Chondrocyte (in vitro differentiated cells): Measurements from ENCODE around the gene RNPEPL1. TPM values are rescaled to one million over a fixed set of nuclear protein-coding genes. Genes with fewer than 3 reads are reported as not detected.
A peak's percentile ranks its signal among the peaks of the same experiment; 100 is the strongest.

ENCODE experiments used
- DNase-seq: peaks from one replicate; pipeline ENCODE4 v3.0.0; 2021; ENCODE audit warnings: mixed read lengths, low spot score
- H3K27ac Mint-ChIP-seq: one replicate; pipeline ENCODE4 v1.8.0; 2021; ENCODE audit warnings: mild to moderate bottlenecking, moderate library complexity, mixed read lengths; ENCODE audit not compliant: unreplicated experiment
- H3K27me3 Mint-ChIP-seq: 2 replicates; pipeline ENCODE4 v1.8.0; 2021; ENCODE audit warnings: low read depth, mixed read lengths
- H3K36me3 Mint-ChIP-seq: 2 replicates; pipeline ENCODE4 v1.8.0; 2021; ENCODE audit warnings: low read depth, mixed read lengths
- H3K4me1 Mint-ChIP-seq: 2 replicates; pipeline ENCODE4 v1.8.0; 2021; ENCODE audit warnings: low read depth, mild to moderate bottlenecking, mixed read lengths
- H3K4me3 Mint-ChIP-seq: one replicate; pipeline ENCODE4 v1.8.0; 2021; ENCODE audit warnings: mild to moderate bottlenecking, moderate library complexity, mixed read lengths; ENCODE audit not compliant: unreplicated experiment
- H3K9me3 Mint-ChIP-seq: 2 replicates; pipeline ENCODE4 v1.8.0; 2021; ENCODE audit warnings: low read depth, mixed read lengths
- total RNA-seq: library from RNA; stranded (reverse); gene quantifications from 3 replicates; pipeline ENCODE4 v1.2.1, GENCODE V29; 2021
- TF ChIP-seq, protein P1 (sequence below): fragments of 200-600 bp; sonication (generic); IDR thresholded peaks from 2 replicates; pipeline ENCODE4 v1.5.0; 2021; ENCODE audit warnings: antibody characterized with exemption, mild to moderate bottlenecking, moderate library complexity

The RNPEPL1 gene
- total RNA-seq, 1 donor from 2014 or later = 61.3 TPM

GRCh38 chr2:240618776-240619175, 50.5 kb downstream of the RNPEPL1 start:
- Mint-ChIP-seq H3K9me3 (peaks cover 12% of the 10 kb centered on the region), H3K36me3 (peaks cover 5% of the 10 kb centered on the region), H3K27me3 (no peaks in the 10 kb centered on the region), H3K4me1 (peaks cover 4% of the 10 kb centered on the region), H3K27ac (no peak overlapping the region), H3K4me3 (no peak overlapping the region)
- no peak for DNase-seq
- TF ChIP-seq, protein P1, sequence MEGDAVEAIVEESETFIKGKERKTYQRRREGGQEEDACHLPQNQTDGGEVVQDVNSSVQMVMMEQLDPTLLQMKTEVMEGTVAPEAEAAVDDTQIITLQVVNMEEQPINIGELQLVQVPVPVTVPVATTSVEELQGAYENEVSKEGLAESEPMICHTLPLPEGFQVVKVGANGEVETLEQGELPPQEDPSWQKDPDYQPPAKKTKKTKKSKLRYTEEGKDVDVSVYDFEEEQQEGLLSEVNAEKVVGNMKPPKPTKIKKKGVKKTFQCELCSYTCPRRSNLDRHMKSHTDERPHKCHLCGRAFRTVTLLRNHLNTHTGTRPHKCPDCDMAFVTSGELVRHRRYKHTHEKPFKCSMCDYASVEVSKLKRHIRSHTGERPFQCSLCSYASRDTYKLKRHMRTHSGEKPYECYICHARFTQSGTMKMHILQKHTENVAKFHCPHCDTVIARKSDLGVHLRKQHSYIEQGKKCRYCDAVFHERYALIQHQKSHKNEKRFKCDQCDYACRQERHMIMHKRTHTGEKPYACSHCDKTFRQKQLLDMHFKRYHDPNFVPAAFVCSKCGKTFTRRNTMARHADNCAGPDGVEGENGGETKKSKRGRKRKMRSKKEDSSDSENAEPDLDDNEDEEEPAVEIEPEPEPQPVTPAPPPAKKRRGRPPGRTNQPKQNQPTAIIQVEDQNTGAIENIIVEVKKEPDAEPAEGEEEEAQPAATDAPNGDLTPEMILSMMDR = no peak

DNA sequence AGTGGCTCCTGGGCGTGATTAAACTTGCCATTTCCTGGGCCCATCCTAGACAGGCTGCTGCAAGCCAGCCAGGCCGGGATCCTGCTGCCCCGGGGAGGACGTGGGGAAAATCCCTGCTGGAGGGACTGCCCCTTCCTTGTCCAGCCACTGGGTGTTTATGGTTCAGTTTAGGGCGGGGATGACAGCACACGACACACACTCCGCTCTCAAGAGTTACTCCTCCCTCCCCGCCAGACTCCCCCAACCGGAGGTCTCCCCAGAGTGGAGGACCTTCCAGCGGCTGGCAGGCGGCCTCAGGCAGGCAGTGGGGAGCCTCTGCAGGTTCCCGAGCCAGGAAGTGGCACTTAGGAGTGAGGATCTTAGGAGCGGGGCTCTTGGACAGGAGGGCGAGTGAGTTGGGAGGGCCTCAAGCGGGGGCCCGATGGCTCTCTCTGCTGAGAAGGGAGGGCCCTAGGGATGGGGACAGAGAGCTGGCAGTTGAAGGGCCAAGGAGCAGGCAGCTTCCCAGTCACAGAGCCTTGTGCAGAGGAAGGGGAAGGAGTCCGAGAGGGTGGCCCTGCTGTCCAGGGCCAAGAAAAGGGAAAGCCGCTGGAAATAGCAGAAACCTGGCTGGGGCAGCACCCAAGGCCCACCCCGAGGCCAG, 51.3 kb downstream of the RNPEPL1 start:
- H3K9me3 Mint-ChIP-seq = peaks cover 12% of the 10 kb centered on the region
- no peaks in the 10 kb centered on the region for H3K27me3 Mint-ChIP-seq
- no peak overlapping the region for H3K4me3 Mint-ChIP-seq
- H3K27ac Mint-ChIP-seq = no peak overlapping the region
- TF ChIP-seq, protein P1 = no peak
- H3K4me1 Mint-ChIP-seq = peaks cover 4% of the 10 kb centered on the region
- peak; percentile 81 for DNase-seq
- peaks cover 5% of the 10 kb centered on the region for H3K36me3 Mint-ChIP-seq

DNA sequence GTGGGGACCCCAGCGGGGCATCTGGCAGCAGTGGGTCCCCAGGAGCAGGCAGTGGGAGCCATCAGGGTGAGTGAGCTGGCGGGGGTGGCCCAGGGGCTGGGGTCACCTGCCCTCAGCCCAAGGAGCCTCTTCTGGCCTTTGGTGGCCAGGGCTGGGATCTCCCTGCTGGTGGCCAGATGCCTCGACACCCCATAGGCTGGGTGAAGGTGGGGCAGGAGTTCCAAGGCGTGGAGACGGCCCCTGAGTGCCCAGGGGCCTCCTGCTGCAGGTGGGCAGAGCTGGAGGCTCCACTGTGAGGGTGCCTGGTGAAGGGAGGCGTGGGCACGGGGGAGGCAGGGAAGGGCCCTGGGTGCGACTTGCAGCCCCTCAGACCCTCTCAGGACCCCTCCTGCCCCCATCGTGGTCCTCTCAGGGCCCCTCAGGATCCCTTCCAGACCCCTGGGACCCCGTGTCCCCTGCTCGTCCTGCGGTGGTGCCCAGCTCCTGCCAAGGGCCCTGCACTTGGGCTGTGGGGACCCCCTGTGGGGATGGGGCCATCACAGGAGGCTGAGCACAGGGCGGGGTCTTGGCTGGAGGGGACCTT, 52.0 kb downstream of the RNPEPL1 start:
- TF ChIP-seq, protein P1 = no peak
- peaks cover 7% of the 10 kb centered on the region for H3K4me1 Mint-ChIP-seq
- no peak overlapping the region for H3K4me3 Mint-ChIP-seq
- peaks cover 12% of the 10 kb centered on the region for H3K9me3 Mint-ChIP-seq
- no peaks in the 10 kb centered on the region for H3K27me3 Mint-ChIP-seq
- DNase-seq = peak; percentile 87
- peaks cover 5% of the 10 kb centered on the region for H3K36me3 Mint-ChIP-seq
- no peak overlapping the region for H3K27ac Mint-ChIP-seq

GRCh38 chr2:240620859-240621258, 52.6 kb downstream of the RNPEPL1 start:
- H3K27me3 Mint-ChIP-seq = no peaks in the 10 kb centered on the region
- peak; percentile 65 for DNase-seq
- H3K9me3 Mint-ChIP-seq = peaks cover 12% of the 10 kb centered on the region
- peaks cover 5% of the 10 kb centered on the region for H3K36me3 Mint-ChIP-seq
- H3K4me1 Mint-ChIP-seq = peaks cover 7% of the 10 kb centered on the region
- no peak overlapping the region for H3K4me3 Mint-ChIP-seq
- TF ChIP-seq, protein P1 = no peak
- no peak overlapping the region for H3K27ac Mint-ChIP-seq

GRCh38 chr2:240622060-240622411, 53.8 kb downstream of the RNPEPL1 start:
- Mint-ChIP-seq H3K4me1 (peaks cover 7% of the 10 kb centered on the region), H3K9me3 (peaks cover 12% of the 10 kb centered on the region), H3K27me3 (no peaks in the 10 kb centered on the region), H3K27ac (no peak overlapping the region), H3K36me3 (peaks cover 5% of the 10 kb centered on the region), H3K4me3 (no peak overlapping the region)
- TF ChIP-seq, protein P1 = no peak
- DNase-seq = peak; percentile 64
